ENCODE results near the gene FBXL12.

FBXL12 gene

DNA sequence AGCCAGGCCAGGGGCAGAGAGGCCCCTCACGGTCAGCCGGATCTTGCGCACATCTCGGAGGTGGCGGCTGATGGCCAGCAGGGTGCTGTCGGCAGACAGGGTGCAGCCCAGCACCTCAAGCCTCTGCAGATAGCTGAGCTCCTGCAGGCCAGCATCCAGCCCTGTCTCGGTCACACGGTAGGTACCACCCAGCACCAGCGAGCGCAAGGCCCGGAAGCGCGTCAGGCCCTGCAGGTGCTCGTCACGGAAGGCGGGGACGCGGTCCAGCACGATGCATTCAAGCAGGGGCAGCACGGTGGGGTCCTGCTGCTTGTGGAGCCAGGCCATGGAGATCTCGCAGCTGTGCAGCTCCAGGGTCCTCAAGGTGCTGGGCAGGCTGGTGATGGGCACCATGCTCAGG, 7.7 kb downstream of the FBXL12 start:
- Histone ChIP-seq H3K36me3 (ENCODE audit: control insufficient read depth in 4 of 4, insufficient read depth in 4 of 4, low read length in 3 of 4) (peaks cover 9 to 47% (median 34%) of the 10 kb centered on the region in 4 experiments), H3K9me3 (ENCODE audit: control extremely low read depth in 1 of 5, control insufficient read depth in 4 of 5, insufficient read depth in 2 of 5, low read depth in 1 of 5, low read length in 4 of 5) (peaks cover 0 to 3% (median 0%) of the 10 kb centered on the region in 5 experiments), H3K4me3 (ENCODE audit: control insufficient read depth in 1 of 7, extremely low read depth in 1 of 7, insufficient read depth in 4 of 7, low read depth in 2 of 7, low read length in 6 of 7) (no peak overlapping the region), H3K27me3 (replicated peaks in 2 of 5; ENCODE audit: control insufficient read depth in 4 of 5, insufficient read depth in 5 of 5, low read length in 4 of 5) (no peaks in the 10 kb centered on the region), H3K27ac (ENCODE audit: insufficient read depth in 1 of 2, low read depth in 1 of 2, low read length in 2 of 2, poor library complexity in 1 of 2, severe bottlenecking in 2 of 2) (no peak overlapping the region), H3K4me1 (ENCODE audit: control extremely low read depth in 1 of 4, control insufficient read depth in 4 of 4, insufficient read depth in 4 of 4, low read length in 3 of 4) (no peaks in the 10 kb centered on the region)
- DNase-seq = no peak
- CTCF ChIA-PET = no interaction called here
- 97% methylated on average over 21 of the region's 21 CpGs for WGBS (ENCODE audit: insufficient coverage)
- POLR2A ChIA-PET = no interaction called here

DNA sequence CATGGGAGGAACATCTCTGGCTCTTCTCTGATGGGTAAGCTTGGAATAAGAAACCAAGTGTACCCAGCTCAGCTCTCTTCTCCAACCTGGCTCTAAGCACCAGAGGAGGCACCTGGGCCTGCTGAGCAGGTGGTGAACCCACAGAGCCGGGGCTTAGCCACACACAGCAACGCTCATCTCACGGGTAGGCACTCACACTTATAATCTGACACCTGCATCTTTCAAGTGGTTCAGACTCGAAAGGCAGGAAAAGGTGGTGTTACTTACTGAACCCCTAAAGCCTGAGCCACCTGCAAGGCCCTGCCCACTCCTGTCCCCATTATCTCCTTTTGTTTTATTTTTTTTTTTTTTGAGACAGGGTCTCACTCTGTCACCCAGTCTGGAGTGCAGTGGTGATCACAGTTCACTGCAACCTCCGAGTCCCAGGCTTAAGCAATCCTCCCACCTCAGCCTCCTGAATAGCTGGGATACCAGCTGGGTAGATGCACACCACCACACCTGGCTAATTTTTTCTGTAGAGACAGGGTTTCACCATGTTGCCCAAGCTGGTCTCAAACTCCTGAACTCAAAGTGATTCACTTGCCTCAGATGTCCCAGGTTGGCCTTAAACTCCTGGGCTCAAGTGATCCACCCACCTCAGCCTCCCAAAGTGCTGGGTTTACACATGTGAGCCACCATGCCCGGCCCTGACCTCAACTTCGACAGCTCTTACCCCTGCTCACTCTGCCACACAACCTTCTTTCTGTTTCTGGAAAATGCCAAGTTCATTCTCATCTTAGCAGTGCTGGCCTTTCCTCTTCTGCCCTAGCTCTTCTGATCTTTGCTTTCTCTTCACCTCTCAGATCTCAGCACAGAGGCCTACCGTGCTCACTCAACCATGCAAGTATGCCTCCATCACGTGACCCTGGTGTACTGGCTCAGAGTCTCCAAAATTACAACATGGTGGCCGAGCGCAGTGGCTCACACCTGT, 9.7 kb downstream of the FBXL12 start:
- ChIA-PET CTCF (interaction anchor here (1.3 to 1.6 kb wide), 2 partner anchors 10 to 13 kb away, joined by 3 to 5 read pairs; no protein-coding TSS in a partner anchor), POLR2A (no interaction called here)
- no peak for DNase-seq
- Histone ChIP-seq H3K4me3 (ENCODE audit: control insufficient read depth in 1 of 7, extremely low read depth in 1 of 7, insufficient read depth in 4 of 7, low read depth in 2 of 7, low read length in 6 of 7) (no peak overlapping the region), H3K9me3 (ENCODE audit: control extremely low read depth in 1 of 5, control insufficient read depth in 4 of 5, insufficient read depth in 2 of 5, low read depth in 1 of 5, low read length in 4 of 5) (no peaks in the 10 kb centered on the region), H3K27me3 (replicated peaks in 2 of 5; ENCODE audit: control insufficient read depth in 4 of 5, insufficient read depth in 5 of 5, low read length in 4 of 5) (no peaks in the 10 kb centered on the region), H3K27ac (ENCODE audit: insufficient read depth in 1 of 2, low read depth in 1 of 2, low read length in 2 of 2, poor library complexity in 1 of 2, severe bottlenecking in 2 of 2) (no peak overlapping the region), H3K36me3 (ENCODE audit: control insufficient read depth in 4 of 4, insufficient read depth in 4 of 4, low read length in 3 of 4) (peaks cover 13 to 42% (median 33%) of the 10 kb centered on the region in 4 experiments), H3K4me1 (ENCODE audit: control extremely low read depth in 1 of 4, control insufficient read depth in 4 of 4, insufficient read depth in 4 of 4, low read length in 3 of 4) (no peaks in the 10 kb centered on the region)
- 100% methylated on average over 11 of the region's 11 CpGs for WGBS (ENCODE audit: insufficient coverage)

DNA sequence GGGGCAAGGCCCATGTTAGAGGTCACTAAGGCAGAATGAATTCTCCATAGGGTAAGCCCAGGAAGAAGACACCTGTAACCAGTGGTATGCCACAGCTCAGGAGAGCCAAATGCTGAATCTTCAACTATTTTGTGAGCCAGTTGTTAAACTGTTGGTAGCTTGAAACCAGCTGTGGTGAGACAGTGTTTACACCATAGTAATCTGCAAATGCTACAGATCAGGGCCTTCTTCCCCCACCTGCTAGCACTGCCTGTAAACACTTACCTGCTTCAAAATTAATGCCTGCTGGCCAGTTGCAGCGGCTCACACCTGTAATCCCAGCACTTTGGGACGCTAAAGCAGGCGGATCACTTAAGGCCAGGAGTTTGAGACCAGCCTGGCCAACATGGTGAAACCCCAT, 12.1 kb downstream of the FBXL12 start:
- Histone ChIP-seq H3K4me1 (ENCODE audit: control extremely low read depth in 1 of 4, control insufficient read depth in 4 of 4, insufficient read depth in 4 of 4, low read length in 3 of 4) (no peaks in the 10 kb centered on the region), H3K27me3 (replicated peaks in 2 of 5; ENCODE audit: control insufficient read depth in 4 of 5, insufficient read depth in 5 of 5, low read length in 4 of 5) (no peaks in the 10 kb centered on the region), H3K27ac (ENCODE audit: insufficient read depth in 1 of 2, low read depth in 1 of 2, low read length in 2 of 2, poor library complexity in 1 of 2, severe bottlenecking in 2 of 2) (no peak overlapping the region), H3K4me3 (ENCODE audit: control insufficient read depth in 1 of 7, extremely low read depth in 1 of 7, insufficient read depth in 4 of 7, low read depth in 2 of 7, low read length in 6 of 7) (no peak overlapping the region), H3K36me3 (ENCODE audit: control insufficient read depth in 4 of 4, insufficient read depth in 4 of 4, low read length in 3 of 4) (peaks cover 13 to 42% (median 30%) of the 10 kb centered on the region in 4 experiments), H3K9me3 (ENCODE audit: control extremely low read depth in 1 of 5, control insufficient read depth in 4 of 5, insufficient read depth in 2 of 5, low read depth in 1 of 5, low read length in 4 of 5) (no peaks in the 10 kb centered on the region)
- ChIA-PET CTCF (interaction anchor here (0.8 to 0.9 kb wide), 2 partner anchors 10 to 11 kb away, joined by 3 to 4 read pairs; no protein-coding TSS in a partner anchor), POLR2A (no interaction called here)
- DNase-seq = no peak
- no CpG with 5 or more reads among the region's 3 CpGs for WGBS (ENCODE audit: insufficient coverage)

DNA sequence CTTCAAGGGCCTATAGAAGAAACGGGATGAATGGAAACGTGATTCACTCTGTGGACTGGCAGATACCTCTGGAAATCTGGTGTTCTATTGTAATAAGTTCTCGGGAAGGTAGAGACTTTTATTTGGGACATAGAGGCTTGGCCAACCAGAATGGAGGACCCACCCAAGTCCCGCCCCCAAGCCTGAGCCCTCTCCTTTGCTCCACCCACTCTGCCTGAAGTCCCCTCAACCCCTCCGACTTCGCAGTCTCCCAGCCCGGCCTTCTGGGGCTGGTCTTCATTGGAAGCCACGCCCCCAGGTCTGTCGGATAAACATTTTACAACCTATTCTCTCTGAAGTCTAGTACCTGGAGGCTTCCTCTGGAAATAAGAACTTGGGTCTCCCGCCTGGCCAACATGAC, 16.9 kb downstream of the FBXL12 start:
- no peaks in the 10 kb centered on the region for H3K9me3 ChIP-seq (ENCODE audit: control extremely low read depth in 1 of 5, control insufficient read depth in 4 of 5, insufficient read depth in 2 of 5, low read depth in 1 of 5, low read length in 4 of 5)
- POLR2A ChIA-PET = interaction anchor here (0.7 kb wide), 1 partner anchor 207 kb away, joined by 3 read pairs; no protein-coding TSS in a partner anchor
- H3K27ac ChIP-seq (ENCODE audit: insufficient read depth in 1 of 2, low read depth in 1 of 2, low read length in 2 of 2, poor library complexity in 1 of 2, severe bottlenecking in 2 of 2) = no peak overlapping the region
- CTCF ChIA-PET = no interaction called here
- no peak for DNase-seq
- peaks cover 0 to 5% (median 3%) of the 10 kb centered on the region in 4 experiments for H3K36me3 ChIP-seq (ENCODE audit: control insufficient read depth in 4 of 4, insufficient read depth in 4 of 4, low read length in 3 of 4)
- 98% methylated on average over 8 of the region's 10 CpGs for WGBS (ENCODE audit: insufficient coverage)
- peaks cover 0 to 2% (median 0%) of the 10 kb centered on the region in 4 experiments for H3K4me1 ChIP-seq (ENCODE audit: control extremely low read depth in 1 of 4, control insufficient read depth in 4 of 4, insufficient read depth in 4 of 4, low read length in 3 of 4)
- no peak overlapping the region for H3K4me3 ChIP-seq (ENCODE audit: control insufficient read depth in 1 of 7, extremely low read depth in 1 of 7, insufficient read depth in 4 of 7, low read depth in 2 of 7, low read length in 6 of 7)
- no peaks in the 10 kb centered on the region for H3K27me3 ChIP-seq (replicated peaks in 2 of 5; ENCODE audit: control insufficient read depth in 4 of 5, insufficient read depth in 5 of 5, low read length in 4 of 5)

DNA sequence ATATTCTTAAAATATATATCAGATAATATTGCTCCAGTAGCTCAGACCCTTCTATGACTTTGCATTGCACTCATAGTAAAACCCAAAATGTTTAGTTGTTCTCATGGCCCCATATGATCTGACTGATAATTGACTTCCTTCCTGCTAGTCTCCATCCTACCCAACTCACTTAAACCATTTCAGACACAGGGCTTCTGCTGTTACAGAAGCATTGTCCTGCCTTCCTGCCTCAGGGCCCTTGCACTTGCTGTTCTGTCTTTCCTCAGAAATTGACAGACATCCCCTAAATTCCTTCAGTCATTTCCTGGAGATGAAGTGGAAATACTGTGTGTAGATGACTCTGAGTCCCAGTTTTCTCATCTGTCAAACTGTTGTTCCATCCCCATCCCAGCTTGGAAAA, 19.7 kb downstream of the FBXL12 start:
- no peaks in the 10 kb centered on the region for H3K36me3 ChIP-seq (ENCODE audit: control insufficient read depth in 4 of 4, insufficient read depth in 4 of 4, low read length in 3 of 4)
- ChIA-PET POLR2A (interaction anchor here (0.6 kb wide), 3 partner anchors 20 to 399 kb away, joined by 3 to 5 read pairs (median 4); partner anchors contain the start of genes FBXL12 and PIN1), CTCF (interaction anchor here (0.8 to 2.1 kb wide), 6 partner anchors 9 to 213 kb away, joined by 3 to 11 read pairs (median 3); no protein-coding TSS in a partner anchor)
- no peaks in the 10 kb centered on the region for H3K9me3 ChIP-seq (ENCODE audit: control extremely low read depth in 1 of 5, control insufficient read depth in 4 of 5, insufficient read depth in 2 of 5, low read depth in 1 of 5, low read length in 4 of 5)
- H3K4me3 ChIP-seq (ENCODE audit: control insufficient read depth in 1 of 7, extremely low read depth in 1 of 7, insufficient read depth in 4 of 7, low read depth in 2 of 7, low read length in 6 of 7) = no peak overlapping the region
- no peak overlapping the region for H3K27ac ChIP-seq (ENCODE audit: insufficient read depth in 1 of 2, low read depth in 1 of 2, low read length in 2 of 2, poor library complexity in 1 of 2, severe bottlenecking in 2 of 2)
- peaks cover 0 to 12% (median 1%) of the 10 kb centered on the region in 4 experiments for H3K4me1 ChIP-seq (ENCODE audit: control extremely low read depth in 1 of 4, control insufficient read depth in 4 of 4, insufficient read depth in 4 of 4, low read length in 3 of 4)
- H3K27me3 ChIP-seq (replicated peaks in 2 of 5; ENCODE audit: control insufficient read depth in 4 of 5, insufficient read depth in 5 of 5, low read length in 4 of 5) = no peaks in the 10 kb centered on the region
- no peak for DNase-seq

DNA sequence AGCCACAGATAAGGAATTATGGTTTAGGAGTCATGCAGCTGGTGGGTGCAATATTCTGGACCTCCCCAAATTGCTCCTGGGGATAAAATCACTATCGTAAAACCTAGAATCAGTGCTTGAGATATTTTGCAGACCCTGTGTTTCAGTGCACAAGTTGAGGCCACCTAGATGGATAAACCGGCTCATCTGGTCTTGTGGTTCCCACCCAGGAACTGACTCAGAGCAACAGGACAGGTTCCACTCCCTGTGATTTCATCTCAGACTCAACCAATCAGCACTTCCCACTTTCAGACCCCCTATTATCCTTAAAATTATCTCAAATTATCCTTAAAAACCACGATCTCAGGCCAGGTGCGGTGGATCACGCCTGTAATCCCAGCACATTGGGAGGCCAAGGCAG, 21.0 kb downstream of the FBXL12 start:
- Histone ChIP-seq H3K4me1 (ENCODE audit: control extremely low read depth in 1 of 4, control insufficient read depth in 4 of 4, insufficient read depth in 4 of 4, low read length in 3 of 4) (peaks cover 2 to 17% (median 6%) of the 10 kb centered on the region in 4 experiments), H3K36me3 (ENCODE audit: control insufficient read depth in 4 of 4, insufficient read depth in 4 of 4, low read length in 3 of 4) (no peaks in the 10 kb centered on the region), H3K27me3 (replicated peaks in 2 of 5; ENCODE audit: control insufficient read depth in 4 of 5, insufficient read depth in 5 of 5, low read length in 4 of 5) (no peaks in the 10 kb centered on the region), H3K27ac (ENCODE audit: insufficient read depth in 1 of 2, low read depth in 1 of 2, low read length in 2 of 2, poor library complexity in 1 of 2, severe bottlenecking in 2 of 2) (no peak overlapping the region), H3K4me3 (ENCODE audit: control insufficient read depth in 1 of 7, extremely low read depth in 1 of 7, insufficient read depth in 4 of 7, low read depth in 2 of 7, low read length in 6 of 7) (no peak overlapping the region), H3K9me3 (ENCODE audit: control extremely low read depth in 1 of 5, control insufficient read depth in 4 of 5, insufficient read depth in 2 of 5, low read depth in 1 of 5, low read length in 4 of 5) (no peaks in the 10 kb centered on the region)
- 97% methylated on average over 5 of the region's 5 CpGs for WGBS (ENCODE audit: insufficient coverage)
- DNase-seq = no peak
- ChIA-PET POLR2A (interaction anchor here (0.7 kb wide), 1 partner anchor 128 kb away, joined by 3 read pairs; no protein-coding TSS in a partner anchor), CTCF (interaction anchor here (1.3 to 2.1 kb wide), 5 partner anchors 9 to 211 kb away, joined by 3 to 11 read pairs (median 4); no protein-coding TSS in a partner anchor)
